GM19240 (cell line): Measurements from ENCODE around the gene KPNA3.
"Not testable (repeated sequence)": the region's sequence is repeated elsewhere in the genome, so short reads cannot be mapped to it uniquely, and the experiment has no call there.

ENCODE experiments used
- DNase-seq: peaks from one replicate; pipeline ENCODE4 v3.0.0; 2011; ENCODE audit warnings: low spot score; ENCODE audit not compliant: insufficient read length

The KPNA3 gene, protein sequence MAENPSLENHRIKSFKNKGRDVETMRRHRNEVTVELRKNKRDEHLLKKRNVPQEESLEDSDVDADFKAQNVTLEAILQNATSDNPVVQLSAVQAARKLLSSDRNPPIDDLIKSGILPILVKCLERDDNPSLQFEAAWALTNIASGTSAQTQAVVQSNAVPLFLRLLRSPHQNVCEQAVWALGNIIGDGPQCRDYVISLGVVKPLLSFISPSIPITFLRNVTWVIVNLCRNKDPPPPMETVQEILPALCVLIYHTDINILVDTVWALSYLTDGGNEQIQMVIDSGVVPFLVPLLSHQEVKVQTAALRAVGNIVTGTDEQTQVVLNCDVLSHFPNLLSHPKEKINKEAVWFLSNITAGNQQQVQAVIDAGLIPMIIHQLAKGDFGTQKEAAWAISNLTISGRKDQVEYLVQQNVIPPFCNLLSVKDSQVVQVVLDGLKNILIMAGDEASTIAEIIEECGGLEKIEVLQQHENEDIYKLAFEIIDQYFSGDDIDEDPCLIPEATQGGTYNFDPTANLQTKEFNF

GRCh38 chr13:49792550-49793324 is at the start of gene KPNA3:
KPNA3 (minus strand) TSS chr13:49792682; CDS start chr13:49792506, 176 bp downstream.
- peak; percentile 81 for DNase-seq

DNA sequence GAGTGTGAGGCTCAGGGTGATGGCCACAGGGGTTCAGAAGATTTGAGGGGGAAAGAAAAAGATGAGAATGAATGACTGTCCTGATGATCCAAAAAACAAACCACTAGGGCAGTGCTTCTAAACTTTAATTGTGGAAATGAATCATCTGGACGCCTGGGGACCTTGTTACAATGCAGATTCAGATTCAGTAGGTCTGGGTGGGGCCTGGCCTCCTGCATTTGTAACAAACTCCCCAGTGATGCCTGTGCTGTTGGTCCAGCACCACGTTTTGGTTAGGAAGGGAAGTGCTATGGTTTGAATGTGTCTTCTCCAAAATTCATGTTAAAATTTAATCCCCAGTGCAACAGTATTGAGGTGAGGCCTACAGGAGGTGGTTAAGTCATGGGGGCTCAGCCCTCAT is 49.5 kb upstream of the KPNA3 start:
- no peak for DNase-seq

GRCh38 chr13:49840675-49841074 is 48.2 kb upstream of the KPNA3 start:
- no peak for DNase-seq

- no peak for DNase-seq
Observed at GRCh38 chr13:49840266-49840665, 47.8 kb upstream of the KPNA3 start.

- DNase-seq = no peak
Observed at GRCh38 chr13:49838989-49839388, 46.5 kb upstream of the KPNA3 start.

DNA sequence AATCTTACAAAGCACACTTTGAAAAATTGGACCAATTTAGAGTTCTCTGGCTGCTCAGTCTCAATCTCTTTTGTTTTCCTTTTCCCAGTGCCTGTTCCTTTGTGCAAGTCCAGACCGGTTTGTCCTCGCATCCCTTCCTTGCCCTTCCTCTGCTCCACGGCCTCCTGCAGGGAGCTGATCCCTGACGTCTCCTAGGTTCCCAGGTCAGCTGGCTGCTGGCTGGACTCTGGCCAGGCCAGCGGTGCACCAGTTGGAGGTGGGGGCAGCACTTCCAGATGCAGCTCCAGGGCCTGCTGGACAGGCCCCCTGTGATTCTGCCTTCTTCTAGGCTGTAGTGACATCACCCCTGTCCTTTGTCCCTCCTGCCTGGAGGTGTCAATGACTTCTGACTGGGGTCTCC is 44.0 kb upstream of the KPNA3 start:
- DNase-seq = no peak

DNA sequence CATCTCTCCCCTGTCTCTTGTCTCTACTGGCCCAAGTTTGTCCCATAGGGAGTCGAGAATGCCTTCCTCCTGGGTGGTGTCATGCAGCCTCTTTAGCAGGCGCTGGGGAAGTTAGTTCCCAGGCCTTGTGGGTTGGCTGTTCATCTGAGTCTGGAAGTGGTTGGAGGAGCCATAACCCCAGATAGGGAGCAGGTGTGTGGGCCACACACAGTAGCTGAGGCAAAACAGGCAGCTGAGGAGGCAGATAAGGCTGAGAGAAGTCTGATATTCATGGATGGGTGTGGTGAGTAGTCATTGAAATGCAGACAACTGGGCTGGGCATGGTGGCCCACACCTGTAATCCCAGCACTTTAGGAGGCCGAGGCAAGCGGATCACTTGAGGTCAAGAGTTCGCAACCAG is 40.9 kb upstream of the KPNA3 start:
- DNase-seq = no peak

DNA sequence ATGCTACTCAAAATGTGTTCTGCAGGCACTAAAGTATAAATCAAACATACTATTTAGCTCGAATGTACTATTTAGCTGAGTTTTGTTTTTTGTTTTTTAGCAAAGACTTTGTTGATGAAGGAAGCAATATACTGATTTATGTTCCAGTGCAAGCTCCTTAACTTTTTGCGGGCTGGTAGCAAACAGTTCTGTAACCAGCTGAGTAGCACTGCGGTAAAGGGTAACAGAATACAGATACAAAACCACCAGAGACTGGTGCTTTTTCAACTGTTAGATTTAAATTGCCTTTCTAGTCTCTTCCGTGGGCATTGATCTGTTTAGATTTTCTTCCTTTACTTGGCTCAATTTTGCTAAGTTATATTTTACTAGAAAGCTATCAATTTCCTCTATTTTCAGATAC is 39.0 kb upstream of the KPNA3 start:
- DNase-seq = no peak

GRCh38 chr13:49830721-49831120 is 38.2 kb upstream of the KPNA3 start:
- DNase-seq = no peak

DNA sequence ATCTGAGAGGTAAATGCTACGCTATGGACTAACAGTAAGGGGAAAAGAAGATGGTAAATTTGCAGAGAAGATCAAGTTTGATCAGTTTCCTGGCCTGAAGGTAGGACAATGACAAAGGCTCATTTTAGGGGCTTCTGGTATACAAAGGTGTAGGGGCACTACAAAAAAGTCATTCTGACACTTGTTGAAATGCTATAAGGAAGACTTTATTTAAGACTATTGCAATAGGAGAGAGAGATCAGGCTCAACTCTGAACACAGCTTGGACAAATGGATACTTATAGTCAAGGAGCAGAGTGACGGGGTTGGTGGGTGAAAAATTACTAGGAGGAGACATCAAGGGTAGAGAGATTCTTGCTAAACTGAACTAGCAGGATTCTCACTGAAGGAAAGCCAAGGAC is 37.2 kb upstream of the KPNA3 start:
- no peak for DNase-seq

DNA sequence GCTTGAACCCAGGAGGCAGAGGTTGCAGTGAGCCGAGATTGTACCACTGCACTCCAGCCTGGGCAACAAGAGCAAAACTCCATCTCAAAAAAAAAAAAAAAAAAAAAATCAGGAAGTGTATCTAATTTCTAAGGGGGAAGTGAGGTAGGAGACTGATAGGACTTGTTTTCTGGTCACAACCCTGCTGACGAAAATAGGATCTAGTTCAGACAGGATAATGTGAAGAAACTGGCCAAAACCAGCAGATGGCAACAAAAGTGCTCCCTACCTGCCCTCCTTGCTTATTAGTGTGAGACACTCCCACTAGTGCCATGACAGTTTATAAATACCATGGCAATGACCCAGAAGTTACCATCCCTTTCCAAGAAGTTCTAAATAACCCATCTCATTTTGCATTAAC is 36.0 kb upstream of the KPNA3 start:
- DNase-seq = no peak

- DNase-seq = no peak
Observed at GRCh38 chr13:49827891-49828290, 35.4 kb upstream of the KPNA3 start.

DNA sequence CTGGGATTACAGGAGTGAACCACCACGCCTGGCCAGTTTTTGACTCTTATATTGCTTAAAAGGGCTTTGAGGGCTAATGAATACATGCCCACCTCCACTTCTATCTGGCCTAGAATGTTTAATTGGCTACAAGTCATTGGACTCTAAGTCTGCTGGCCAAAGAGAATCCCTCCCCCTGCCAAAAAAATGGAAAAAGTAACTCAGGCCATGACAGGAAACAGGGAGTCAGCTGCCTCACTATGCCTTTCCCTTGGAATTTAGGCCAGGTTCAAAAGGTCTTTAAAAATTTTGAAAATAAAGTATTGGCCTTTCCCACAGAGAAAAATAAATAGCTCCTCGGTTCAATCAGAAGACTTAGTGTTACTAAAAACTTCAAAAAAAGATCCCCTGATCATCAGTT is 34.9 kb upstream of the KPNA3 start:
- DNase-seq = no peak

- no peak for DNase-seq
Observed at GRCh38 chr13:49821216-49822009, 28.9 kb upstream of the KPNA3 start.

DNA sequence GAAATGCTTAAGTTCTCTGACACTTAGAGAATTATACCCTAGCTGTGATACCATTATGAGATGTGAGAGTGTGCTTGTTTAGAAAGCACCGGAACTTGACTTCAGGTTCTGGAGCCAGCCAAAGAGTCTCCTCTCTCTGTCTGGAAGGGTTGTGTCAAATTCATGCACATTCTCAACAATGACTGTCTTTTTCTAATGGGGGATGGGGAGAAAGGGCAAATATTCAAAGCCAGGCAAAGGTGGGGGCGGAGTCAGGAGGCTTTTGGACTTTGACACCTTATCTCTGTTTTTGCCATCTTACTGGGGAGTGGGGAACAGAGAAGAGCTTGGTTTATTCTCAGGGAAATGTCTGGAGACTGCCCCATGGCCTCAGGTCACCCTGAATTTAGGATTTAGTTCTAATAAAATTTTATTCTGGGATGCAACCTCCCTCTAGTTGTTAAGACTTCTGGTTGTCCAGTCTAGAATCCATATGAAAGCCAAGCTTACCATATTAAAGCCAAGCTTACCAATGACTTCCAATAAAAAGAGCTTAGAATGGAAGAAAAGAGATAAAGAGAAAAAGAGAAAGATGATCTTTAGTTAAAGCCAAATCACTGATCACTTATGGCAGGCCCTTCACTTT is 28.2 kb upstream of the KPNA3 start:
- DNase-seq = no peak

- not testable (repeated sequence) for DNase-seq
Observed at GRCh38 chr13:49816047-49816446, 23.6 kb upstream of the KPNA3 start.

DNA sequence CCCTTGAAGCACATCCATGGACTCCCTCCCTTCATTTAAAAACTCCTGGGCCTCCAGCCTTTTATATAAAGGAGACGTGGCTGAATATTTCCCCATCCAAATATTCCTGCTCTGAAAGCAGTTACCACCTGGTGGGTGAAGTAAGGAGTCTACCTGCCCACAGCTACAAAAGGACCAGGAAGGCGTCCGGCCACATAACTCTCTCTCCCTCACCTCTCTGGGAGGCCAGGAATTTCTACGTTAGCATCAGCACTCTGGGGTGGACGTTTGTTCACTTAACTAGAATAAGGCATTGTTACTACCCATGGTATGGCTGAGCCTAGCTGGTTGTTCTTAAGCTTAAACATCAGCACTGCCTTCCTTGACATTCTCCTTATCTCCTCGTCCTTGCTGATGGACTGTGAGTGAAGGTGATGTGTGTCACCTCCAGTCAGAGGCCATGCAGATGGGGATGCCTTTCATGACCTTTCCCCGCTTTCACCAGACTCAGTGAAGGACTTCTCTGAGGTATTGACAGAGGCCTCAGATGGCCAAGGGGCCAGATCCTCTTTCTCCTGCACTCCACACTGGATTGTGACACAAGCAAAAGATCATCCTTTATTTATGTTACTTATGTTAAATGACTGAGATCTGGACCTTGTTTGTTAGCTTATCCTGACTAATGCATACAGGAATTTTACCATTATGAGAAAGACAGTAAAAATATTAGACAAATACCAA is 22.2 kb upstream of the KPNA3 start:
- DNase-seq = no peak

- no peak for DNase-seq
Observed at GRCh38 chr13:49812812-49813211, 20.3 kb upstream of the KPNA3 start.

DNA sequence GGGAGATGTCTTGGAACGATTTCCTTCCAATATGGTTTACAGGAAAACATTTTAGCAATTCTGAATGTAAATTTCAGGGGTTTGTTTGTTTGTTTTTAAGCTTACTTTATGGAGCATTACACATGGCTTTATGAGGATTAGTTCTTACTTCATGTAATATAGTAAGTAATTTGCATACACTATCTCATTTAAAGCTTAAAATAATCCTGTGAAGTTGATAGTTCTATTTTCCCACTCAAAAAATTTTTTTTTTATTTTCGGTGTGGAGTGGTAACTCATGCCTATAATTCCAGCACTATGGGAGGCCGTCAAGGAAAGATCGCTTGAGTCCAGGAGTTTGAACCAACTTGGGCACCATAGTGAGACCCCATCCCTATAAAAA is 19.0 kb upstream of the KPNA3 start:
- DNase-seq = no peak
